Heart left ventricle (tissue), 16 donors: ENCODE data around the gene VWA5B1. TPM values are rescaled to one million over a fixed set of nuclear protein-coding genes. Genes with fewer than 3 reads are reported as not detected.

Source experiments
- ATAC-seq, 4 donors: fragments of 200-7000 bp; cut with Tn5 transposase; one replicate each; pipeline ENCODE4 v1.9.1; 2020 to 2022; ENCODE audit warnings: moderate library complexity in 4 of 4, mild to moderate bottlenecking in 3 of 4, moderate number of reproducible peaks in 1 of 4
- DNase-seq, 5 donors: peaks; one replicate each; pipeline ENCODE4 v3.0.0-alpha.2; 2020
- H3K27ac ChIP-seq, 12 donors: fragments of 200-600 bp; sonication (generic) in 4 of 12; one replicate each; pipeline versions ENCODE4 v1.5.0 to v1.8.0; 2016 to 2022; ENCODE audit warnings: mild to moderate bottlenecking in 2 of 12
- H3K27me3 ChIP-seq, 9 donors: fragments of 200-600 bp; sonication (generic) in 2 of 9; one replicate each; pipeline versions ENCODE4 v1.5.1 to v1.8.0; 2016 to 2022; ENCODE audit warnings: mild to moderate bottlenecking in 3 of 9
- H3K36me3 ChIP-seq, 9 donors: fragments of 200-600 bp; sonication (generic) in 2 of 9; one replicate each; pipeline versions ENCODE4 v1.5.0 to v1.8.0; 2018 to 2022; ENCODE audit warnings: mild to moderate bottlenecking in 2 of 9
- H3K4me1 ChIP-seq, 12 donors: fragments of 200-600 bp; sonication (generic) in 4 of 12; one replicate each; pipeline versions ENCODE4 v1.5.0 to v1.8.0; 2016 to 2022; ENCODE audit warnings: mild to moderate bottlenecking in 3 of 12
- H3K4me3 ChIP-seq, 12 donors: fragments of 200-600 bp; sonication (generic) in 4 of 12; one replicate each; pipeline versions ENCODE4 v1.5.0 to v1.8.0; 2017 to 2022; ENCODE audit warnings: mild to moderate bottlenecking in 9 of 12, moderate library complexity in 4 of 12
- H3K9me3 ChIP-seq, 12 donors: fragments of 200-600 bp; sonication (generic) in 4 of 12; one replicate each; pipeline versions ENCODE4 v1.5.0 to v1.8.0; 2016 to 2022; ENCODE audit warnings: mild to moderate bottlenecking in 1 of 12
- CTCF ChIP-seq, 12 donors: fragments of 200-600 bp; sonication (generic) in 4 of 12; IDR thresholded peaks; one replicate each; pipeline versions ENCODE4 v1.5.0 to v1.8.0; 2018 to 2022; ENCODE audit warnings: antibody characterized with exemption in 12 of 12, mild to moderate bottlenecking in 5 of 12
- POLR2A ChIP-seq, 2 donors: fragments of 450-650 bp; IDR thresholded peaks; one replicate each; pipeline ENCODE4 v1.6.1; 2017; ENCODE audit warnings: antibody characterized with exemption in 2 of 2, mild to moderate bottlenecking in 2 of 2, moderate library complexity in 2 of 2
- WGBS, 4 donors: extraction: QIAGEN DNeasy Blood & Tissue Kit in 2 of 4; methylation state at CpG; one replicate each; pipeline versions ENCODE4 v1.1.5 to v1.1.7; 2013 to 2018; 5-methylcytosine and 5-hydroxymethylcytosine counted together
- intact Hi-C, 10 donors: fragments of 100-400 bp; cut with DNase I; formaldehyde crosslinking; loops; one replicate each; pipeline versions ENCODE4 v1.11.1 to v1.14.2; 2022
- polyA plus RNA-seq, 2 donors: library from polyadenylated mRNA; stranded (reverse); fragments of 200-250 nt; gene quantifications; one replicate each; pipeline ENCODE4 v1.2.3, GENCODE V29; 2013
- total RNA-seq, 9 donors: library from RNA; depleted of rRNA in 2 of 9; stranded (reverse); fragments of >200 nt in 2 of 9; fragmentation: NEBNext Ultra II Directional in 3 of 9; extraction: Animal tissue kit (Norgen Biotek cat#: 25700) in 3 of 9; gene quantifications; one replicate each; pipeline versions ENCODE4 v1.1.0 to v1.2.4, GENCODE V29; 2016 to 2023
- donor health status: ischemic (EF 13 %, LVEDD 7.1; RV severe dilation, severe dysfunction).
- donor health status: healthy with polysubstance abuse.
- donor health status: DM: no; HTN: yes; CAD: no.
- donor health status: DM: no; HTN: no; CAD: no.
- donor health status: ischemic (EF 25% LVEDD 6.9; RV normal size, moderate dysfunction).
- donor health status: ischemic (EF 25% LVEDD 5.7; RV mildly dilated, moderate dysfunction).
- donor health status: healthy.
- donor health status: DM: yes; HTN: yes; CAD: no.
- donor health status: ischemic (EF 35%, LVEDD 5.7; RV mildly dilated, moderate dysfunction).
- donor health status: nonischemic (EF 11% LVEDD 7.7; RV severe dilation, severe dysfunction).
- donor health status: DM: yes; HTN: yes; CAD: no.
- donor health status: PGD.
- donor health status: ischemic (EF 29% LVEDD 5.4; RV normal size, mild dysfunction).
- donor health status: nonischemic (EF 23%, LVEDD 6.1; RV moderate dilation, normal function).

Gene VWA5B1
- total and polyA plus RNA-seq, 11 donors: 0.04 to 0.88 (median 0.12) TPM; not detected in 4

- H3K4me1 ChIP-seq: peaks cover 0 to 16% (median 5%) of the 10 kb centered on the region in 12 donors
- H3K9me3 ChIP-seq: no peaks in the 10 kb centered on the region
- peaks cover 0 to 14% (median 0%) of the 10 kb centered on the region in 9 donors for H3K27me3 ChIP-seq
- H3K4me3 ChIP-seq: no peak overlapping the region
- H3K36me3 ChIP-seq: no peaks in the 10 kb centered on the region
- 72 to 87% (median 80%) methylated on average over 5 of the region's 5 CpGs for WGBS, 4 donors
- peak overlapping the region in 1 of 12 donors; percentile 29 for H3K27ac ChIP-seq
- intact Hi-C loops: loop anchor here in 1 of 10 donors (10.0 kb wide), 1 partner anchor 104 kb away; no protein-coding TSS in a partner anchor
- DNase-seq: no peak
- ATAC-seq: no peak
- no peak for TF ChIP-seq CTCF (IDR thresholded peaks at IDR 0.05)
- TF ChIP-seq POLR2A (IDR thresholded peaks at IDR 0.05): no peak
Observed at GRCh38 chr1:20261095-20261494, 29.6 kb upstream of the VWA5B1 start.

- H3K4me3 ChIP-seq: no peak overlapping the region
- no peak for DNase-seq
- WGBS, 4 donors: 79 to 84% (median 81%) methylated on average over 8 of the region's 8 CpGs
- H3K9me3 ChIP-seq: no peaks in the 10 kb centered on the region
- TF ChIP-seq CTCF (IDR thresholded peaks at IDR 0.05) (no peak), POLR2A (IDR thresholded peaks at IDR 0.05) (no peak)
- H3K4me1 ChIP-seq: peaks cover 0 to 16% (median 5%) of the 10 kb centered on the region in 12 donors
- no peak for ATAC-seq
- H3K27me3 ChIP-seq: no peaks in the 10 kb centered on the region
- H3K27ac ChIP-seq: no peak overlapping the region
- H3K36me3 ChIP-seq: no peaks in the 10 kb centered on the region
- intact Hi-C loops: loop anchor here in 1 of 10 donors (10.0 kb wide), 1 partner anchor 102 kb away; no protein-coding TSS in a partner anchor
Observed at GRCh38 chr1:20262810-20263534, 27.7 kb upstream of the VWA5B1 start.

- ATAC-seq (peak; percentile 93 to 97 (median 94)), DNase-seq (peak in 4 of 5 donors; percentile 35 to 82 (median 63))
- no peak for TF ChIP-seq CTCF (IDR thresholded peaks at IDR 0.05)
- no peak for TF ChIP-seq POLR2A (IDR thresholded peaks at IDR 0.05)
- Histone ChIP-seq H3K27ac (peak overlapping the region in 10 of 12 donors; percentile 9 to 81 (median 38)), H3K9me3 (no peaks in the 10 kb centered on the region), H3K4me1 (peaks cover 0 to 16% (median 5%) of the 10 kb centered on the region in 12 donors), H3K27me3 (peaks cover 0 to 4% (median 0%) of the 10 kb centered on the region in 9 donors), H3K36me3 (no peaks in the 10 kb centered on the region), H3K4me3 (no peak overlapping the region)
- whole genome bisulfite sequencing, 4 donors: 25 to 32% (median 29%) methylated on average over 4 of the region's 4 CpGs
- intact Hi-C loops: loop anchor here in 1 of 10 donors (10.0 kb wide), 1 partner anchor 100 kb away; no protein-coding TSS in a partner anchor
Observed at GRCh38 chr1:20265250-20265649, 25.4 kb upstream of the VWA5B1 start.

- intact Hi-C loops: loop anchor here in 1 of 10 donors (10.0 kb wide), 1 partner anchor 99 kb away; no protein-coding TSS in a partner anchor
- ATAC-seq: no peak
- DNase-seq: no peak
- Histone ChIP-seq H3K4me3 (no peak overlapping the region), H3K9me3 (no peaks in the 10 kb centered on the region), H3K27ac (peak overlapping the region in 3 of 12 donors; percentile 30 to 80 (median 72)), H3K36me3 (no peaks in the 10 kb centered on the region), H3K27me3 (peaks cover 0 to 4% (median 0%) of the 10 kb centered on the region in 9 donors), H3K4me1 (peaks cover 0 to 16% (median 5%) of the 10 kb centered on the region in 12 donors)
- 52 to 62% (median 60%) methylated on average over 8 of the region's 8 CpGs for WGBS, 4 donors
- TF ChIP-seq POLR2A (IDR thresholded peaks at IDR 0.05) (no peak), CTCF (IDR thresholded peaks at IDR 0.05) (no peak)
Observed at GRCh38 chr1:20266141-20266540, 24.5 kb upstream of the VWA5B1 start.
